Measurements from ENCODE around the gene MTA3.

MTA3 gene

DNA sequence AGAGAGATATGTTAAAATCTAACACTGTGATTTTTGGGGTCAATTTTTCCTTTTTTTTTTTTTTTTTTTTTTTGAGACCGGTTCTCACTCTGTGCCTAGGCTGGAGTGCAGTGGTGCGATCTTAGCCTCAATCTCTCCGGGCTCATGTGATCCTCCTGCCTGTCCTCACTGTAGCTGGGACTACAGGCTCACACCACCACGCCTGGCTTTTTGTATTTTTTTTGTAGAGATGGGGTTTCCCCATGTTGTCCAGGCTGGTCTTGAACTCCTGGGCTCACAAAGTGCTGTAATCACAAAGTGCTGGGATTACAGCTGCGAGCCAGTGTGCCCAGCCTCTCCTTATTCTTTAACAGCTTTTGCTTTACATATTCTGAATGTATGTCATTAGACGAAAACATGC lies 226.8 kb downstream of the MTA3 start:
- FAIRE-seq = peak; percentile 35
- DNase-seq (ENCODE audit: insufficient read length, low spot score) = no peak

DNA sequence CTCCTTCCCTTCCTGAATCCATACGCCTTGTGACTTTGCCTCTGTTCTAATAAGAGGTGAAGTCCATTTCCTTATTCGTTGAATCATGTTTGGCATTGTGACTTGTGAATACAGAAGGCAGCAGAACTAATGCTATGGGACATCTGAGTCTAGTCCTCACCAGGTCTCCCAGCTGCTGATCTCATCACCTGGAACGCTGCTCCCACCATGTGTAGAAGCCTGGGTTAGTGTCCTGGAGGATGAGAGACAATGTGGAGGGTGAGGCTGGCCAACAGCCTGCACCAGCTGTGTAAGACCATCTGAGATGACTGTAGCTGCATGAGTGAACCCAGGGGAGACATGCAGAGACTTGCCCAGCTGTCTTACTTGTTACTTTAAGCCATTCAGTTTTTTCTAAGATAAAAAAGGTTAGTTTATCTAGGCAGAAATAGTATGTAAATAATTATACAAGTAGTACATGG lies 227.4 kb downstream of the MTA3 start:
- FAIRE-seq (peak; percentile 75), DNase-seq (ENCODE audit: insufficient read length, low spot score) (no peak)

DNA sequence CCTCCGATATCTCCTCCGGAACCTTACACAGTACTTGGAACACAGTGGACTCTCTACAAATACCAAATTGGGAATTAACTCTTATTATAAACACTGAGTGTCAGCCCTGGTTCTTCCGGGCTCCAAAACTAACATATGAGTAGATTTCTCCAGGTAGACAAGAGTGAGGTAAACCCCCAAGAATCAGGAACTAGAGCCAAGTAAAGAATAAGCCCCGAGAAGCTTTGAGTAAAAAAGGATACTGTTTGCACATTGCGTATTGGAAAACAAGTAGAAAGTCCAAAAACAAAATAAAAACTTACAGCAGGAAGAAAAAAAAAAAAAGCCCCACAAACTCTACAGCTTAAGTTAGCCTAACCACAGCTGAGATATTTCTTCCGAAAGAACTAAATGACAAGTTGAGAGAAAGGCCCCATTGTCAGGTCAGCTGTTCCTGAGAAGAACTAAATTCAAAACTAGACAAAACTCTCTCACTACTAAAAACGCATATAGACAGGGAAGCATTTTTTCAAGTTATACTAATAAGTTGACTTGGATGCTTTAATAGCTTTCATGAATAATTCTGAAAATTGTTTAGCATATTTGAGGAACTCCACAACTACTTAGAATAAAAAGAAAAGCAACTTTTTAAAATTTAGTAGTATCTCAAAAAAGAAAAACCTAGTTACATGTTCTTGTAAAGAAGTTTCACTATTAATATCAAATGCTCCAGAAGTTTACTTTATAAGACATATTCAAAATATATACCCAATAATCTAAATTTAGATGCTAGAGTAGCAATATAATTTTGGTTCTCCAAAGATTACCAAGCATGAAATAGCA lies 228.2 kb downstream of the MTA3 start:
- DNase-seq (ENCODE audit: insufficient read length, low spot score) = no peak
- FAIRE-seq = peak; percentile 77

DNA sequence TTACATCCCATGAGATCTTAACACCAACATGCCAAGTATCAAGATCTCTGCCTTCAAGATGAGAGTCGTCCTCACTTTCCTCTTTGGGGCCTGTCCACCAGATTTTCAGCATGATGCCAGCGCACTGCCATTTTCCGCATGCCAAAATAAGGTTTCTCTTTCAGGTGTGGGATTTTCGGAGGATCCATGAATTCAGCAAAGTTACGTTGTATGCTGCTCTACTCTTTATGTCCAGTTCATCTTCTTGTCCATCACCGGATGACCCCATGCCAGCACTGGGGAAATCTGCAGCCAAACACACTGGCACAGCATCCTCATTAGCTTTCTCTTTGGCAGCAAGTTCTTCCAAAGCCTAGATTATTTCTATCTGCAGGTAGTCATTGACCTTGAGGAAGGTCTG lies 228.8 kb downstream of the MTA3 start:
- DNase-seq (ENCODE audit: insufficient read length, low spot score) (no peak), FAIRE-seq (no peak)

DNA sequence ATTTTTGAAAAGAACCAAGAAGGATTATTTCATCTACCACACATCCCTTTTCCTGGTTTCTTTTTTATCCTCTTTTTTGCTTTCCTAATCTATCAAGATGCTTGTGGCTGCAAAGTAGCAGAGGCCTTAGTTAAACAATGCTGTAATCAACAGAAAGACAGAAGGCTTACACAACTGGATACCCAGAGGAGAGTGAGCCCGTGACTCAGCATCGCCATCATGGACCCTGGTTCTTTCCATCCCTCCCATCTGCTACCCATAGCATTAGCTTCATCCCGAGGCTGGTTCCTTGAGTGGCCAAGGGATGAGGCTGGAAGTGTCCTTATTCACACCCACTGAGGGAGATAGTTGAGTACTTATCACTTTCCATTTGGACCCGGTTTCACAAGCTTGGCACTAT lies 231.4 kb downstream of the MTA3 start:
- FAIRE-seq (no peak), DNase-seq (ENCODE audit: insufficient read length, low spot score) (no peak)

DNA sequence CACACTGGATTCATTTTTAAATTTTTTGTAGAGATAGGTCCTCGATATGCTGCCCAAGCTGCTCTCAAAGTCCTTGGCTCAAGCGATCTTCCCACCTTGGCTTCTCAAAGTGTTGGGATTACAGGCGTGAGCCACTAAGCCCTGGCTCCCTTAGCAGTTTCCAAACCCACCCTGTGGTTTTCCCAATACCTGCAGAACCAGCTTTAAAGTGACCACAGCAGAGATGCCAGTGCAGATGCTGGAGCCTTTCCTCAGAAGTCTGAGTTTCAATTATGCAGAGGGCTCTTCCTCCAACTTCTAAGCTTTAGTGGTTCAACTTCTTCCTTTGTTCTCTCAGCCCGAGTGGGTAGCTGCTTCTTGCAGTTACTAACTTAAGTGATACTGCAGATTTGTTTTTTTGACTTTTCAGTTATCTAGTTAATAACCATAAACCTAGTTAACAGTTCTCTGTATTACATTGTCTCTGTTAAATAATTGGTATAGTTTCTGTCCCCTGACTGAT lies 232.1 kb downstream of the MTA3 start:
- FAIRE-seq = no peak
- DNase-seq (ENCODE audit: insufficient read length, low spot score) = no peak

DNA sequence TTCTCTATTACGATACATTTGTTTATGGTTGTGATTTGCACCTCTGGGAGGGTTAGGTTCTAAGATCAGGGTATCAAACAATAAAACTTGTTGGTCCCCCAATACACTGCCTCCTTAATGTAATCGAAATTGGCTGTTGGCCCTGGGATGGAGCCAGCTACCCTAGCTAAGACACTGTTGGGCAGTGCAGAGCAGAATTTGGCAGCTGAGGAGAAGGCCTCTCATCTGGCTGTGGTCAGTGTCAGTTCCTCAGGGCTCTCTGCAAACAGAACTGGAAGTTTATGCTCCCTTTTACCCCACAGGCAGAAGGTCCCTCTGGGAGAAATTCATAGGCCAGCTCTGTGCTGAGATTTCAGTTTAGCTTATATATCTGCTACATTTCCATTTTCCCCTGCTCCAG lies 232.5 kb downstream of the MTA3 start:
- FAIRE-seq (no peak), DNase-seq (ENCODE audit: insufficient read length, low spot score) (no peak)

DNA sequence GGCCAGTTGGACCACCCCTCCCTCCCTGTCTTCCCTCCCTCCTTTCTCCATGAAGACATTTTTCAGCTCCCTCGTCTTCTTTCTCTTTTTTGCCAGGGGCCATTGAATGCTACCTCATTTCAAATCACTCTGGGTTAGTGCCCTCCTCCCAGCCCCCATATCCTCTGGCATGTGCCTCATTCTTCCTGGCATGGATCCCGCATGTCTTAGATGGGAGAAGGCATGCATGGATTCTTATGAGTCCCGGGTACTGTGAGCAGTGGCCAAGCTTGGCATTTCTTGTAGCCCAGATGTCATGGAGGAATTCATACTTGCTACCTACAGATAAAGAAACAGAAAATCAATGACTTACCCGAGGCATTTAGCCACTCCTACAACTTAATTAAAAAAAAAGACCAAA lies 232.9 kb downstream of the MTA3 start:
- FAIRE-seq (no peak), DNase-seq (ENCODE audit: insufficient read length, low spot score) (no peak)

DNA sequence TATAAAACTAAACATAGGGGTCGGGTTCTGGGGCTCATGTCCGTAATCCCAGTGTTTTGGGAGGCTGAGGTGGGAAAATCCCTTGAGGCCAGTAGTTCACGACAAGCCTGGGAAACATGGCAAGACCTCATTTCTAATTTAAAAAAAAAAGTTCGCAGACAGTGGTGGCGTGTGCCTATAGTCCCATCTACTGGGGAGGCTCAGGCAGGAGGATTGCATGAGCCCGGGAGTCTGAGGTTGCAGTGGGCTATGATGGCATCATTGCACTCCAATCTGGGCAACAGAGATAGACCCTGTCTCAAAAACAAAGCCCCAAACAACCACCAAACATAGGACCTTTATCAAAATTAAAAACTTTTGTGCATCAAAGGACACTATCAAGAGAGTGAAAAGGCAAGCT lies 233.7 kb downstream of the MTA3 start:
- no peak for FAIRE-seq
- DNase-seq (ENCODE audit: insufficient read length, low spot score) = no peak

DNA sequence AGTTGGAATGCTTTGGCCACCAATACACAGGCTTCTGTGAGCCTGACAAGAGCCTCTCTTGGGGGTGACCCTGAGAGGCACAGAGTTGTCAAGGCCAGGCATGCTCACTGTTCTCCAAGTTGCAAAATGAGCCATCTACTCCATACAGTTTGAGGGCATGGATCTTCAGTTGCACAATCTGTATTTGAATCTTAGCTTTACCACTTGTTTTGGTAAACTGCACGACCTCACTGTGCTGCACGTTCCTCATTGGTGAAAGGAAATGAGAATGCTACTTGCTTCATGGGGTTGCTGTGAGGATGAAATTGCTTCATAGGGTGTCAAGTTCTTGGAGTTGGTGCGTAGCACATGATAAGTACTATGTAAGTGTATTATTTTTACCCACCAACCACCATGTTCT lies 235.9 kb downstream of the MTA3 start:
- FAIRE-seq = no peak
- DNase-seq (ENCODE audit: insufficient read length, low spot score) = no peak

DNA sequence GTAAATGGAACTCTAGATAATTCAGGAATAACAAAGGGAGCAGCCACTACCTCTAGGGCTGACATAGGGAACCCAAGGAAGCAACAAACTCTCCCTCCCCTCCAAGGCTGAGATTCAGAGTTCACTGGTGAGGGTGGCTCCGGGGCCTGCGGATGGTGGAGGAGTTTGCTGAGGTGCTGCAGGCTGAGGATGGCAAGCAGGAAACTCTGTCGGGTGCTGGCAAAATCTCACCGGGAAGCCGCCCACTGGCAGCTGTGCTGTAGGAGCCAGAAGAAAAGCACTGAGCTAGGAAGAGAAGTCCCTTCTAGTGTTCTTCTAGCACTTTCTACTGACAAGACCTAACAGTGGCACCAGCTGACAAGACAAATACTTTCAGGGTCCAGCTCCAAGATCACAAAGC lies 236.5 kb downstream of the MTA3 start:
- no peak for DNase-seq (ENCODE audit: insufficient read length, low spot score)

More for the DNA sequence above, 236.5 kb downstream of the MTA3 start:
- no peak for FAIRE-seq

Data from GM19239 (cell line).